IMR-90 (cell line): ENCODE results near the gene ATG7. TPM values are rescaled to one million over a fixed set of nuclear protein-coding genes. Genes with fewer than 3 reads are reported as not detected.

Experiments used
- ATAC-seq: fragments of 200-7000 bp; cut with Tn5 transposase; 2 replicates; pipeline ENCODE4 v1.9.1; 2020; ENCODE audit warnings: low read depth, mild to moderate bottlenecking, moderate library complexity
- BruUV-seq: library from RNA; stranded (reverse); fragments of 400-500 nt; replicated peaks from 2 replicates; lab custom pipeline; 2021; lab: Mats Ljungman, UMichigan
- CTCF ChIA-PET: fragments of 300-600 bp; formaldehyde crosslinking; extraction: SDS; loops from one replicate; lab custom pipeline; 2021; ENCODE audit warnings: antibody characterized with exemption; lab: Yijun Ruan, JAX
- POLR2A ChIA-PET: fragments of 300-600 bp; sonication (Branson Sonifier 250); formaldehyde crosslinking; loops from one replicate; lab custom pipeline; 2022; ENCODE audit warnings: antibody characterized with exemption; ENCODE audit not compliant: unreplicated experiment; lab: Charles Lee
- DNase-seq: peaks from one replicate; pipeline ENCODE4 v3.0.0; 2013
- H2AFZ ChIP-seq: replicated peaks from 2 replicates; pipeline ENCODE3; 2013; ENCODE audit warnings: low read length, mild to moderate bottlenecking; ENCODE audit not compliant: poor library complexity
- H2AK5ac ChIP-seq: 2 replicates; pipeline ENCODE4 v1.6.1; 2013; ENCODE audit warnings: low read depth, low read length, inconsistent platforms
- H2AK9ac ChIP-seq: replicated peaks from 2 replicates; pipeline ENCODE3; 2013; ENCODE audit warnings: mild to moderate bottlenecking, low read depth, low read length, moderate library complexity; ENCODE audit not compliant: poor library complexity
- H2BK120ac ChIP-seq: 2 replicates; pipeline ENCODE4 v1.6.1; 2013; ENCODE audit warnings: low read depth, low read length, inconsistent platforms
- H2BK15ac ChIP-seq: 3 replicates; pipeline ENCODE4 v1.6.1; 2013; ENCODE audit warnings: low read depth, low read length, inconsistent platforms
- H2BK20ac ChIP-seq: 2 replicates; pipeline ENCODE4 v1.6.1; 2013; ENCODE audit warnings: low read depth, mild to moderate bottlenecking, inconsistent platforms, low read length, moderate library complexity
- H2BK5ac ChIP-seq: 2 replicates; pipeline ENCODE4 v1.6.1; 2013; ENCODE audit warnings: mild to moderate bottlenecking, low read depth, low read length, inconsistent platforms; ENCODE audit not compliant: poor library complexity, severe bottlenecking
- H3K14ac ChIP-seq: replicated peaks from 2 replicates; pipeline ENCODE4 v1.6.1; 2013; ENCODE audit warnings: low read depth, low read length, inconsistent platforms
- H3K18ac ChIP-seq: 2 replicates; pipeline ENCODE4 v1.6.1; 2013; ENCODE audit warnings: low read depth, low read length, control low read depth
- H3K23ac ChIP-seq: 2 replicates; pipeline ENCODE4 v1.6.1; 2013; ENCODE audit warnings: low read depth, low read length, inconsistent platforms
- H3K27ac ChIP-seq: 2 replicates; pipeline ENCODE4 v1.5.1; 2013; ENCODE audit warnings: mild to moderate bottlenecking, control low read depth, low read length; ENCODE audit not compliant: insufficient read depth
- H3K27me3 ChIP-seq: 2 replicates; pipeline ENCODE4 v1.6.1; 2013; ENCODE audit warnings: low read length; ENCODE audit not compliant: control insufficient read depth, insufficient read depth
- H3K36me3 ChIP-seq: 2 replicates; pipeline ENCODE4 v1.6.1; 2013; ENCODE audit warnings: low read length, mixed read lengths; ENCODE audit not compliant: control insufficient read depth, insufficient read depth
- H3K4ac ChIP-seq: 2 replicates; pipeline ENCODE4 v1.6.1; 2013; ENCODE audit warnings: low read depth, low read length, inconsistent platforms
- H3K4me1 ChIP-seq: 2 replicates; pipeline ENCODE4 v1.6.1; 2013; ENCODE audit warnings: low read length, mixed read lengths; ENCODE audit not compliant: control insufficient read depth, insufficient read depth
- H3K4me2 ChIP-seq: 2 replicates; pipeline ENCODE4 v1.6.1; 2013; ENCODE audit warnings: low read depth, mild to moderate bottlenecking, control low read depth, low read length, moderate library complexity
- H3K4me3 ChIP-seq: 2 replicates; pipeline ENCODE4 v1.5.1; 2013; ENCODE audit warnings: low read depth, mild to moderate bottlenecking, control low read depth, low read length, moderate library complexity; ENCODE audit not compliant: insufficient read depth
- H3K56ac ChIP-seq: 2 replicates; pipeline ENCODE4 v1.6.1; 2013; ENCODE audit warnings: low read length, inconsistent platforms; ENCODE audit not compliant: insufficient read depth; ENCODE audit errors: extremely low read depth
- H3K79me1 ChIP-seq, 2 experiments: 2 replicates each; pipeline ENCODE4 v1.6.1; 2013; ENCODE audit warnings: low read length in 2 of 2, inconsistent platforms in 1 of 2, low read depth in 1 of 2
- H3K9ac ChIP-seq: 2 replicates; pipeline ENCODE4 v1.6.1; 2013; ENCODE audit warnings: low read depth, low read length, control low read depth
- H3K9me1 ChIP-seq: 2 replicates; pipeline ENCODE4 v1.6.1; 2013; ENCODE audit warnings: low read length, inconsistent platforms; ENCODE audit not compliant: insufficient read depth
- H3K9me3 ChIP-seq: 2 replicates; pipeline ENCODE4 v1.6.1; 2013; ENCODE audit warnings: low read length; ENCODE audit not compliant: control insufficient read depth, insufficient read depth
- H4K20me1 ChIP-seq: 2 replicates; pipeline ENCODE4 v1.6.1; 2013; ENCODE audit warnings: low read length, inconsistent platforms; ENCODE audit not compliant: insufficient read depth
- H4K5ac ChIP-seq: 2 replicates; pipeline ENCODE4 v1.6.1; 2013; ENCODE audit warnings: mild to moderate bottlenecking, low read depth, low read length, control low read depth
- H4K8ac ChIP-seq, 2 experiments: 2 replicates each; pipeline ENCODE4 v1.6.1; 2013; ENCODE audit warnings: low read depth in 2 of 2, low read length in 2 of 2, control low read depth in 1 of 2, inconsistent platforms in 1 of 2
- H4K91ac ChIP-seq: 2 replicates; pipeline ENCODE4 v1.6.1; 2013; ENCODE audit warnings: low read depth, low read length, inconsistent platforms; ENCODE audit not compliant: insufficient read depth
- CEBPB ChIP-seq: IDR thresholded peaks from 2 replicates; pipeline ENCODE4 v1.6.1; 2012; ENCODE audit warnings: low read depth, low read length, improper control_type of control experiment
- MAFK ChIP-seq: IDR thresholded peaks from 2 replicates; pipeline ENCODE4 v1.6.1; 2012; ENCODE audit warnings: low read depth, low read length, improper control_type of control experiment
- WGBS, 2 experiments: methylation state at CpG; one replicate each; pipeline versions ENCODE4 v1.1.5 to v1.1.7; 2013; ENCODE audit warnings: missing lambda C conversion rate in 2 of 2; ENCODE audit not compliant: insufficient read length in 1 of 2; ENCODE audit errors: extremely low coverage in 2 of 2; 5-methylcytosine and 5-hydroxymethylcytosine counted together
- dilution Hi-C: fragments of 300-500 bp; cut with HindIII; formaldehyde crosslinking; loops from one replicate; pipeline ENCODE4 v1.14.3; 2018; ENCODE audit warnings: low sequenced_read_pairs; ENCODE audit not compliant: unreplicated experiment
- in situ Hi-C: fragments of 300-500 bp; cut with MboI; formaldehyde crosslinking; loops from 3 replicates; pipeline ENCODE4 v1.14.3; 2019; ENCODE audit warnings: low sequenced_read_pairs, inconsistent platforms, mixed read lengths
- intact Hi-C: fragments of 100-400 bp; cut with micrococcal nuclease; formaldehyde crosslinking; loops from 2 replicates; pipeline ENCODE4 v1.10.0; 2022
- polyA plus RNA-seq, 3 experiments: library from polyadenylated mRNA; depleted of rRNA; stranded (reverse); fragments of >200 nt; gene quantifications; 2 replicates each; pipeline ENCODE4 v1.2.3, GENCODE V29; 2012; ENCODE audit warnings: low replicate concordance in 1 of 3
- total RNA-seq: library from RNA; depleted of rRNA; stranded (reverse); fragments of >200 nt; gene quantifications from 2 replicates; pipeline ENCODE4 v1.2.3, GENCODE V29; 2012

The ATG7 gene
- total and polyA plus RNA-seq, 2 of the 4 experiments (the other 2 are of a cell fraction), result 15.6 to 51.4 TPM

DNA sequence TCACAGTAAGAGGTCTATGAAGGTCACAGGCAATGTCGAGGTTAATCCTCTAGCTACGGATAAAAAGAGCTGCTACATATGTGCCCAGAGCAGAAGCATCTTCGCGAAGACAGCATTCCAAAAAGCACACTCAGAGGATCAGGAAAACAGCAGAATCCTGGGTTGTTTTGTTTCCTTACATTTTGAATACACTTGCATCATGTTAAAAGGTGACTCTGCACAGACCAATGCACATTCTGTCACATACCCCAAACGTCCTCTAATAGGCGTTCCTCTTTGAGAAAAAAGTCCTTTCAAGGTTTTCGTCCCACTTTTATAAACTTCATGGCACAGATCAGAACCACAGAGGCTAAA, 318.8 kb downstream of the ATG7 start:
- intact Hi-C loops, result no loop called here
- BruUV-seq, result no TSS peak
- Histone ChIP-seq H2AK5ac (peak overlapping the region; percentile 62), H3K9me1 (peaks cover 56% of the 10 kb centered on the region), H3K79me1 (peaks cover 23 to 89% of the 10 kb centered on the region in 2 experiments), H2AFZ (peak overlapping the region; percentile 68), H3K56ac (peak overlapping the region; percentile 86), H3K9me3 (no peaks in the 10 kb centered on the region), H4K8ac (peak overlapping the region; percentile 22 to 83; a peak in 3 of 4 replicates), H2BK120ac (peak overlapping the region; percentile 89), H2BK15ac (peak overlapping the region; percentile 84; the same call in 1 of the 3 replicates), H4K5ac (peak overlapping the region; percentile 56), H2BK20ac (peak overlapping the region; percentile 36), H3K4ac (peak overlapping the region; percentile 93), H3K27ac (peak overlapping the region; percentile 92), H4K91ac (peak overlapping the region; percentile 92), H3K4me3 (no peak overlapping the region), H2AK9ac (peak overlapping the region; percentile 66), H3K36me3 (peaks cover 19% of the 10 kb centered on the region), H3K14ac (peak overlapping the region; percentile 90), H2BK5ac (peak overlapping the region; percentile 94), H3K4me2 (peak overlapping the region; percentile 66), H3K4me1 (peaks cover 45% of the 10 kb centered on the region), H3K18ac (peak overlapping the region; percentile 82), H4K20me1 (peaks cover 42% of the 10 kb centered on the region), H3K23ac (peak overlapping the region; percentile 91), H3K9ac (peak overlapping the region; percentile 59), H3K27me3 (no peaks in the 10 kb centered on the region)
- dilution Hi-C loops, result no loop called here
- no peak for TF ChIP-seq MAFK
- peak; percentile 48 for TF ChIP-seq CEBPB
- ChIA-PET POLR2A (interaction anchor here (0.8 kb wide), 1 partner anchor 240 kb away, joined by 5 read pairs; no protein-coding TSS in a partner anchor), CTCF (interaction anchor here (0.5 to 0.7 kb wide), 3 partner anchors 10 to 277 kb away, joined by 3 read pairs; no protein-coding TSS in a partner anchor)
- in situ Hi-C loops, result no loop called here
- ATAC-seq (peak; percentile 53), DNase-seq (peak; percentile 60)
- WGBS, 2 experiments, result 20% methylated on average over 3 of the region's 7 CpGs; no CpG with 5 or more reads in 1 of the 2 experiments
